Progenitor cell of endocrine pancreas (in vitro differentiated cells): Measurements from ENCODE around the gene ZNF771. TPM values are rescaled to one million over a fixed set of nuclear protein-coding genes. Genes with fewer than 3 reads are reported as not detected.
A peak's percentile ranks its signal among the peaks of the same experiment; 100 is the strongest.
"Not testable (repeated sequence)": the region's sequence is repeated elsewhere in the genome, so short reads cannot be mapped to it uniquely, and the experiment has no call there.

Experiments
- DNase-seq: peaks from one replicate; pipeline ENCODE4 v3.0.0; 2021; ENCODE audit warnings: low spot score; ENCODE audit not compliant: unreplicated experiment
- H3K27ac Mint-ChIP-seq: 2 replicates; pipeline ENCODE4 v1.8.0; 2021; ENCODE audit warnings: mild to moderate bottlenecking, moderate library complexity, mixed read lengths
- H3K27me3 Mint-ChIP-seq: 2 replicates; pipeline ENCODE4 v1.8.0; 2021; ENCODE audit warnings: mixed read lengths
- H3K36me3 Mint-ChIP-seq: 2 replicates; pipeline ENCODE4 v1.8.0; 2022; ENCODE audit warnings: mixed read lengths; ENCODE audit not compliant: insufficient read depth
- H3K4me1 Mint-ChIP-seq: 2 replicates; pipeline ENCODE4 v1.8.0; 2021; ENCODE audit warnings: low read depth, mixed read lengths
- H3K4me3 Mint-ChIP-seq: 2 replicates; pipeline ENCODE4 v1.8.0; 2021; ENCODE audit warnings: low read depth, mild to moderate bottlenecking, moderate library complexity, mixed read lengths
- H3K9me3 Mint-ChIP-seq: 2 replicates; pipeline ENCODE4 v1.8.0; 2021; ENCODE audit warnings: low read depth, mixed read lengths
- total RNA-seq: library from RNA; stranded (reverse); gene quantifications from 2 replicates; pipeline ENCODE4 v1.2.1, GENCODE V29; 2021
- TF ChIP-seq, protein P1 (sequence below): fragments of 200-600 bp; sonication (generic); IDR thresholded peaks from one replicate; pipeline ENCODE4 v1.5.0; 2021; ENCODE audit warnings: antibody characterized with exemption, mild to moderate bottlenecking; ENCODE audit not compliant: unreplicated experiment

The ZNF771 gene
- total RNA-seq, 1 donor from 2014 or later, result 13.7 TPM

DNA sequence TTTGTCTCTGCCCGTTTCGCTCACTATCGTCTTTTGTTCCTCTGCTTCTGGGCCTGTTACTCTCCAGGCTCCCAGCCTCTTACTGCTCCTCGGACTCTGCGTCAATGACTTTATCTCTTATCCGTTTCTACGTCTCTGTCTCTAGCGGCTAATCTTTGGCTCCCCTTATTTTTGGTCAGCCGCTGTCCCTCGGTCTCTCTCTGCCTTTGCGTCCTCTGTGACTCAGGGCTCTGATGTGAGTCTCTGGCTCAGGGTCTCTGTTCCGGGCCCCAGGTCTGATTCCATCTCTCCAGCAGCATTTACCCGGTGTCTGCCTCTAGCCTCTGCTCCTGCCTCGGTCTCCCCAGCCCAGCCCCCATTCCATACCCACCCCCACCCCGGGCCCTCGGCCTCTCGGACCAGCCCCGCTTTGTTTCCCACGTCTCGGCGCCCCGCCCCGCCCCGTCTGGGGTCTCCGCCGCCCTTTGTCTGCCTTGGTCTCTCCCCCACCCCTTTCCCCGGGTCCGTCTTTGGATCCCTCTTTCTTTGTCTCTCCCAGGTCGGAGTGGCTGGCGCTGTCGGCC lies 12.7 kb upstream of the ZNF771 start:
- peak; percentile 67 for DNase-seq
- no peaks in the 10 kb centered on the region for H3K27me3 Mint-ChIP-seq
- H3K36me3 Mint-ChIP-seq, result peaks cover 8% of the 10 kb centered on the region
- H3K4me1 Mint-ChIP-seq, result peaks cover 21% of the 10 kb centered on the region
- H3K4me3 Mint-ChIP-seq, result peak overlapping the region; percentile 91
- no peaks in the 10 kb centered on the region for H3K9me3 Mint-ChIP-seq
- H3K27ac Mint-ChIP-seq, result peak overlapping the region; percentile 98
- TF ChIP-seq, protein P1, sequence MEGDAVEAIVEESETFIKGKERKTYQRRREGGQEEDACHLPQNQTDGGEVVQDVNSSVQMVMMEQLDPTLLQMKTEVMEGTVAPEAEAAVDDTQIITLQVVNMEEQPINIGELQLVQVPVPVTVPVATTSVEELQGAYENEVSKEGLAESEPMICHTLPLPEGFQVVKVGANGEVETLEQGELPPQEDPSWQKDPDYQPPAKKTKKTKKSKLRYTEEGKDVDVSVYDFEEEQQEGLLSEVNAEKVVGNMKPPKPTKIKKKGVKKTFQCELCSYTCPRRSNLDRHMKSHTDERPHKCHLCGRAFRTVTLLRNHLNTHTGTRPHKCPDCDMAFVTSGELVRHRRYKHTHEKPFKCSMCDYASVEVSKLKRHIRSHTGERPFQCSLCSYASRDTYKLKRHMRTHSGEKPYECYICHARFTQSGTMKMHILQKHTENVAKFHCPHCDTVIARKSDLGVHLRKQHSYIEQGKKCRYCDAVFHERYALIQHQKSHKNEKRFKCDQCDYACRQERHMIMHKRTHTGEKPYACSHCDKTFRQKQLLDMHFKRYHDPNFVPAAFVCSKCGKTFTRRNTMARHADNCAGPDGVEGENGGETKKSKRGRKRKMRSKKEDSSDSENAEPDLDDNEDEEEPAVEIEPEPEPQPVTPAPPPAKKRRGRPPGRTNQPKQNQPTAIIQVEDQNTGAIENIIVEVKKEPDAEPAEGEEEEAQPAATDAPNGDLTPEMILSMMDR, result no peak

DNA sequence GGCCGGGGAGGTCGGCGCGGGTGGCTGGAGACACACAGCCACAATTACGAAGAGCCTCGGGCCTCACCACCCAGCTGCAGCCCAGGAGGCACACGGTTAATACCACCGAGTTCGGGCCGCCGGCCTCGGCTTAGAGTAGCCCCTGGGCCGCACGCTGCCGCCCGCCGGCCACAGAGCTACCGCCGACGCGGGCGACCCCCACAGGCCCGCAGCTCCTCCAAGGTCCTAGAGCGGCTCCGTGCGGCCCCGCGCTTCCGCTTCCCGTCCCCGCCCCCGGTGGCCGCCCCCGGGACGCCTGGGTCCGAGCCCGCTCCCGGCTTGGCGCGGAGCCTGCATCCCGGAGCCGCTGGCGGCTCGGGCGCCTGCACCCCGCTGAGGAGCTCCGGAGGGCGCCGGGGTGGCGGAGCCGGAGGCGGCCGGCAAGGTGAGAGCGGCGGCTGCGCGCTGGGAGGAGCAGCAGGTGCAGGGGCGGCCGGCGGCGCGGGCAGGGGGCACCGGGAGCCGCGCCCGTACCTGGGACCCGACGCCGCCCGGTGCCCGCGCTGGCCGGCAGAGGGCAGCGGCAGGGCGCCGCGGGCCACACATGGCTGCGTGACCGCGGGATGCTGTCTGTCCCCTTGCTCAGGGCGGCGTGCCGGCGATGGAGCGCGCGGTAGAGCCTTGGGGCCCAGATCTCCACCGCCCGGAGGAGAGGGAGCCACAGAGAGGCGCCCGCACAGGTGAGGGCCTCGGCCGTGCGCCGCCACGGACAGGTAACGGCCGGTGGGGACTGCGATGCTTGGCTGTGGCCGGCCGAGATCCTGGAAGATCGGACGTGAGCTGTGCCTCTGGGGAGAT lies 12.0 kb upstream of the ZNF771 start, which contains the start of gene ZNF48:
Gene ZNF48 (plus strand): TSS at position 266 of the 837 bp plus-strand sequence. CDS start 375 bp downstream, at position 641.
- H3K27ac Mint-ChIP-seq, result peak within 1 kb of the TSS; percentile 98
- no peaks in the 10 kb centered on the region for H3K9me3 Mint-ChIP-seq
- H3K27me3 Mint-ChIP-seq, result no peaks in the 10 kb centered on the region
- H3K4me3 Mint-ChIP-seq, result peak within 1 kb of the TSS; percentile 91
- TF ChIP-seq, protein P1, result peak; percentile 56
- peak; percentile 68 for DNase-seq
- peaks cover 25% of the 10 kb centered on the region for H3K4me1 Mint-ChIP-seq
- H3K36me3 Mint-ChIP-seq, result peaks cover 9% of the 10 kb centered on the region

- Mint-ChIP-seq H3K4me1 (peaks cover 25% of the 10 kb centered on the region), H3K4me3 (peak overlapping the region; percentile 81), H3K36me3 (peaks cover 9% of the 10 kb centered on the region), H3K27me3 (no peaks in the 10 kb centered on the region), H3K27ac (peak overlapping the region; percentile 98), H3K9me3 (no peaks in the 10 kb centered on the region)
- TF ChIP-seq, protein P1, result no peak
- DNase-seq, result no peak
These were observed 11.3 kb upstream of the ZNF771 start for GRCh38 chr16:30395992-30396585.

GRCh38 chr16:30396627-30397026 lies 10.8 kb upstream of the ZNF771 start:
- peak overlapping the region; percentile 98 for H3K27ac Mint-ChIP-seq
- H3K36me3 Mint-ChIP-seq, DNase-seq, H3K27me3 Mint-ChIP-seq, H3K9me3 Mint-ChIP-seq: not testable (repeated sequence)
- peak overlapping the region; percentile 81 for H3K4me3 Mint-ChIP-seq
- H3K4me1 Mint-ChIP-seq, result peaks cover 28% of the 10 kb centered on the region

GRCh38 chr16:30397056-30397455 lies 10.3 kb upstream of the ZNF771 start:
- Mint-ChIP-seq H3K36me3 (peaks cover 9% of the 10 kb centered on the region), H3K9me3 (no peaks in the 10 kb centered on the region), H3K4me1 (peaks cover 29% of the 10 kb centered on the region), H3K4me3 (peak overlapping the region; percentile 81), H3K27me3 (no peaks in the 10 kb centered on the region), H3K27ac (peak overlapping the region; percentile 98)
- TF ChIP-seq, protein P1, result no peak
- DNase-seq, result no peak
